ENCODE results near the gene SH2D7. TPM values are rescaled to one million over a fixed set of nuclear protein-coding genes. Genes with fewer than 3 reads are reported as not detected.
A peak's percentile ranks its signal among the peaks of the same experiment; 100 is the strongest.

Gene SH2D7
- total and polyA plus RNA-seq, 8 donors = 0.04 to 1.8 (median 0.15) TPM; not detected in 1

DNA sequence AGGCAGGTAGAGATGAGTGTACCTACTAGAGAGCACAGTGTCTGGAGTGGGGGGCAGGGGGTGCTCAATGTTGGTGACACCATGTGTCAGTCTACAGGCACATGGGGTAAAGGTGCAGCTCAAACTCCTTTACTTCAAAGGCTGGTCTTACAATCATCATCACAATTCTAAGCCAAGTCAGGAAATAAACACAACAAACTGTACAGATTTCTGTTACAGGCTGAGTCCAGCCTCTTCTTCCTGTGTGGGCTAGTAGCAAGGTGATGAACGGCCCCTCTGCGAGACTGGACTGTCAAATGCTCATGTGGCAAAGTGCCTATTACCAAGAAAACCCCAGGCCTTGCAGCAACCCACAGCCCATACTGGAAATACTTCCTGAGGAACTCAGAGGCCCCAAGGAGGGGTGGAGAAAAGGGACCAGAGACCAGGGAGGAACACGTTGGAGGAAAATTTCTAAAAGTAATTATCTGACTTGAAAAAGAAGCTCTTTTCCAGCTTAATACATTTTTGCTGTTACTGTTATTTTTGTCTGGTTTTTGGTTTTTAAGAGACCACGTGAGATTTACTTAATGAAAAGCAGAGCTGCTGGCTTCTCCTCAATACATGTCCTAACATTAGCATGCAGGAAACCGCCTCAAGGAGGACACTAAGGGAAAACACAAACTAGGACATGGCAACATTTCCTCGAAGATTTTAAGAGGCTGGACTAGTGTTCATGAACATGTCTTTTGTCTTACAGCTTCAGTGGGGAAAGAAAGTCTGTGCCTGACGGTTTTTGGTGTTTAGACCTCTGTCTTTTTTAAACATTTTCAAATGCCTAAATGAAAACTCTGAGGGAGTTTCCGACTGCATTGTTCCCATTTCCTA, 44.4 kb upstream of the SH2D7 start:
- H3K36me3 ChIP-seq = peaks cover 0 to 16% (median 4%) of the 10 kb centered on the region in 3 donors
- intact Hi-C loops (cut with DNase I) = no loop called here
- no peak overlapping the region for H3K4me3 ChIP-seq
- FAIRE-seq (no peak), DNase-seq (peak in 1 of 6 donors; percentile 50), ATAC-seq (peak in 1 of 4 donors; percentile 46)
- no peaks in the 10 kb centered on the region for H3K9me3 ChIP-seq
- peak overlapping the region in 2 of 4 donors; percentile 2 to 21 for H3K27ac ChIP-seq
- WGBS, 2 donors = 79 to 84% methylated on average over 8 of the region's 8 CpGs
- peaks cover 20 to 39% (median 36%) of the 10 kb centered on the region in 3 donors for H3K4me1 ChIP-seq
- H3K27me3 ChIP-seq = no peaks in the 10 kb centered on the region
- TF ChIP-seq, protein P1, sequence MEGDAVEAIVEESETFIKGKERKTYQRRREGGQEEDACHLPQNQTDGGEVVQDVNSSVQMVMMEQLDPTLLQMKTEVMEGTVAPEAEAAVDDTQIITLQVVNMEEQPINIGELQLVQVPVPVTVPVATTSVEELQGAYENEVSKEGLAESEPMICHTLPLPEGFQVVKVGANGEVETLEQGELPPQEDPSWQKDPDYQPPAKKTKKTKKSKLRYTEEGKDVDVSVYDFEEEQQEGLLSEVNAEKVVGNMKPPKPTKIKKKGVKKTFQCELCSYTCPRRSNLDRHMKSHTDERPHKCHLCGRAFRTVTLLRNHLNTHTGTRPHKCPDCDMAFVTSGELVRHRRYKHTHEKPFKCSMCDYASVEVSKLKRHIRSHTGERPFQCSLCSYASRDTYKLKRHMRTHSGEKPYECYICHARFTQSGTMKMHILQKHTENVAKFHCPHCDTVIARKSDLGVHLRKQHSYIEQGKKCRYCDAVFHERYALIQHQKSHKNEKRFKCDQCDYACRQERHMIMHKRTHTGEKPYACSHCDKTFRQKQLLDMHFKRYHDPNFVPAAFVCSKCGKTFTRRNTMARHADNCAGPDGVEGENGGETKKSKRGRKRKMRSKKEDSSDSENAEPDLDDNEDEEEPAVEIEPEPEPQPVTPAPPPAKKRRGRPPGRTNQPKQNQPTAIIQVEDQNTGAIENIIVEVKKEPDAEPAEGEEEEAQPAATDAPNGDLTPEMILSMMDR (IDR thresholded peaks at IDR 0.05) = no peak

DNA sequence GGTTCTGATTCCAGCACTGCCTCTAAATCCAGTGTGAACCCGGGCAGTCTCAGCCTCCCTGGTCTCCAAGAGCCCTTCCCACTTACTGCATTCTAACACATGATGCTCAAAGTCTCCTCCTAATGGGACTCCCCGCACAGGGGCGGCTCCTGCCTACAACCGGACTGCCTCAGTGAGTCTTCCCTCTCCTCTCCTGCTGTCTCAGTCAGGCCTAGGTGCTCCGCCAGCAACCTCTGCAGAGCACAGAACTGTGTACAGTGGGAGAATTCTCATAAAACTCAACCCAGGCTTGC, 43.8 kb upstream of the SH2D7 start:
- Histone ChIP-seq H3K36me3 (peaks cover 0 to 16% (median 3%) of the 10 kb centered on the region in 3 donors), H3K9me3 (no peaks in the 10 kb centered on the region), H3K4me3 (no peak overlapping the region), H3K4me1 (peaks cover 20 to 39% (median 37%) of the 10 kb centered on the region in 3 donors), H3K27ac (peak overlapping the region in 2 of 4 donors; percentile 2 to 21), H3K27me3 (no peaks in the 10 kb centered on the region)
- TF ChIP-seq, protein P1 (IDR thresholded peaks at IDR 0.05) = no peak
- FAIRE-seq (no peak), ATAC-seq (no peak), DNase-seq (no peak)
- 89 to 90% methylated on average over 5 of the region's 5 CpGs for WGBS, 2 donors
- intact Hi-C loops (cut with DNase I) = no loop called here

DNA sequence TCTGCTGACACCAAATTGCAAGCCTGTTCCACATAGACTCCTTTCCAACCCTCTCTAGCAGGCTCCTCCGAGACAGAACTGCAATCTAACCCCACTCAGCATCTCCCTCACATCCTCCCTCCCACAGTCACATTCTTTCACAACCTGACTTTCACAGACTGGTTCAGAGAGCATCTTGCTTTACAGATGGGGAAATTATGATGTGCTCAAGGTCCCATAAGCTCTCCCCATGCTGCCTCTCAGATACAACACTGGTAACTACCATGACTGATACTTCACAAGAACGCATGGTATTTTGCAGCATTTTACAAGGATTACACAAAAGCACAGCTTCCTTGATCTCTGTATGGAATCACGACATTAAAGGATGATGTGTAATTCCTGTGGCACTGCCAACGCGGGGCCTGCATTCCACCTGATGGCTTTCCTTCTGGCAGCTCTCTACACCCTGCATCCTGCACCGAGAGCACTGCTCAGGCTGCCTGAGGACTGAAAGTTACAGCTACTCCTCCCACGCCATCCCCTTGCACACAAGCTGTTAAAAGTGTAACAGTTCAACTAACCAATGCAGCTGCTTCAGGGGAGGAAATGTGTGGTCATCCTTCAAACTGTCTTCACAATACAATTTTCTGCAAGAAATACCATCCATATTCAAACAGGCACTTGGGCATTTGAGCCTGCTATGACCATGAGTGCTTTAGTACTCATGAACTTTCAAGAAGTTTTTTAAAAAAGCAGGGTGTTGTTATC, 42.5 kb upstream of the SH2D7 start:
- Histone ChIP-seq H3K4me3 (no peak overlapping the region), H3K36me3 (peaks cover 0 to 8% (median 0%) of the 10 kb centered on the region in 3 donors), H3K27ac (no peak overlapping the region), H3K9me3 (no peaks in the 10 kb centered on the region), H3K4me1 (peaks cover 22 to 46% (median 42%) of the 10 kb centered on the region in 3 donors), H3K27me3 (no peaks in the 10 kb centered on the region)
- FAIRE-seq = no peak
- DNase-seq = no peak
- ATAC-seq = no peak
- intact Hi-C loops (cut with DNase I) = no loop called here
- TF ChIP-seq, protein P1 (IDR thresholded peaks at IDR 0.05) = no peak
- WGBS, 2 donors = 81 to 86% methylated on average over 7 of the region's 7 CpGs

DNA sequence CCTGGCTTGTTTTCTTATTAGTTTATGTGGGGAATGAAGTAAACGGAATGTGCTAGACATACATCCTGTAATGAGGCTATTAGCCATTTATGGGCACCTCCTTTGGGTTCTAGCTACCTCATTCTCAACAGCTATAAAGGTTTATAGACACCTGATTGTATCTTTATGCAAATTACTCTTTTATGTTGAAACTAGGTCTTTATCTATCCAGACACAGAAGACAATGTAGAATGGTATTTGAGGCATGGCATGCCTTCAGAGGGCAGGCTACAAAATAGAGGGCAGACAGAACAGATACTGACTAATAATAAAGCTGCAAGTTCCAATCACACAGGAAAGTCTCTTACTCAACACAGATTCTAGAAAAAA, 41.9 kb upstream of the SH2D7 start:
- 78 to 88% methylated on average over 1 of the region's 1 CpG for WGBS, 2 donors
- Histone ChIP-seq H3K27me3 (no peaks in the 10 kb centered on the region), H3K9me3 (no peaks in the 10 kb centered on the region), H3K27ac (no peak overlapping the region), H3K36me3 (peaks cover 0 to 8% (median 0%) of the 10 kb centered on the region in 3 donors), H3K4me3 (no peak overlapping the region), H3K4me1 (peaks cover 27 to 48% (median 43%) of the 10 kb centered on the region in 3 donors)
- no peak for FAIRE-seq
- ATAC-seq = no peak
- DNase-seq = no peak
- TF ChIP-seq, protein P1 (IDR thresholded peaks at IDR 0.05) = no peak
- intact Hi-C loops (cut with DNase I) = no loop called here
